Fibroblast of upper back skin (primary cell): ENCODE measurements around the gene BNC2.
"Not testable (repeated sequence)": the region's sequence is repeated elsewhere in the genome, so short reads cannot be mapped to it uniquely, and the experiment has no call there.

Source experiments
- DNase-seq: peaks from one replicate; pipeline ENCODE4 v3.0.0-alpha.2; 2013

Gene BNC2, protein sequence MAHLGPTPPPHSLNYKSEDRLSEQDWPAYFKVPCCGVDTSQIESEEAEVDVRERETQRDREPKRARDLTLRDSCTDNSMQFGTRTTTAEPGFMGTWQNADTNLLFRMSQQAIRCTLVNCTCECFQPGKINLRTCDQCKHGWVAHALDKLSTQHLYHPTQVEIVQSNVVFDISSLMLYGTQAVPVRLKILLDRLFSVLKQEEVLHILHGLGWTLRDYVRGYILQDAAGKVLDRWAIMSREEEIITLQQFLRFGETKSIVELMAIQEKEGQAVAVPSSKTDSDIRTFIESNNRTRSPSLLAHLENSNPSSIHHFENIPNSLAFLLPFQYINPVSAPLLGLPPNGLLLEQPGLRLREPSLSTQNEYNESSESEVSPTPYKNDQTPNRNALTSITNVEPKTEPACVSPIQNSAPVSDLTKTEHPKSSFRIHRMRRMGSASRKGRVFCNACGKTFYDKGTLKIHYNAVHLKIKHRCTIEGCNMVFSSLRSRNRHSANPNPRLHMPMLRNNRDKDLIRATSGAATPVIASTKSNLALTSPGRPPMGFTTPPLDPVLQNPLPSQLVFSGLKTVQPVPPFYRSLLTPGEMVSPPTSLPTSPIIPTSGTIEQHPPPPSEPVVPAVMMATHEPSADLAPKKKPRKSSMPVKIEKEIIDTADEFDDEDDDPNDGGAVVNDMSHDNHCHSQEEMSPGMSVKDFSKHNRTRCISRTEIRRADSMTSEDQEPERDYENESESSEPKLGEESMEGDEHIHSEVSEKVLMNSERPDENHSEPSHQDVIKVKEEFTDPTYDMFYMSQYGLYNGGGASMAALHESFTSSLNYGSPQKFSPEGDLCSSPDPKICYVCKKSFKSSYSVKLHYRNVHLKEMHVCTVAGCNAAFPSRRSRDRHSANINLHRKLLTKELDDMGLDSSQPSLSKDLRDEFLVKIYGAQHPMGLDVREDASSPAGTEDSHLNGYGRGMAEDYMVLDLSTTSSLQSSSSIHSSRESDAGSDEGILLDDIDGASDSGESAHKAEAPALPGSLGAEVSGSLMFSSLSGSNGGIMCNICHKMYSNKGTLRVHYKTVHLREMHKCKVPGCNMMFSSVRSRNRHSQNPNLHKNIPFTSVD

DNA sequence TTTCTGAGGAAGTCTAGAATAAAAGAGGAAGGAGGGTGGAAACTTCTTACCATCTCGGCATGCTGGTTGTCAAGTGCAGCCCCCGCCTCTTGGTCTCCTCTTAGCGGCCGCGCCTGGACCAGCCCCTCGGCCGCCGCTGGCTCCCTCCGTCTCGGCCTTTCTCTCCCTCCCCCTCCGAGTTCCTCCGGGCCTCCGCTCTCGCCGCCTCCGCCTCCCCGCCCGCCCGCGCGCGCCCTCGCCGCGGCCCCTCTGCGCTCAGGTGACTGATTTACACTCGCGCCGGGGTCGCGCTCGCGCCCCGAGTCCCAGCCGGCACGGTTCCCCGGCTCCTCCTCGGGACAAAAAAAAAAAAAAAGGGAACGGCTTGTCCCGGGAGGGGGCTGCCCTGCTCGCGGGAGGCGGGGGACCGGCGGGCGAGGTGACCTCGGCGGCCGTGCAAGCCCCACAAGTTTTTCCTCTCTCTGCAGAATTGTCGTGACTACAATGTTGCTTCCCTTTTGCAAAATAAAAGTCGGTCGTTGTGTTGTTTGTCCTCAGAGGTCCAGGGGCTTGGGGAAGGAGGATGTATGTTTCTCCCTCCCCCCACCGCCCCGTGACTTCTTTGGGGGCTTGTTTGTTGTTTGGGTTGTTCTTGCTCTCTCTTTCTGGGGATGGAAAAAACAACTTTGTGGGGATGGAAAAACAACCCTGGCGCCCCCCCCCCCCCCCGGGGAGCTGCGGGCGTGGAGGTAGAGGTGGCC, at the start of gene BNC2:
Gene BNC2 (minus strand): TSS at position 75 of the 740 bp plus-strand sequence. CDS start 22 bp downstream, at position 53.
- peak; percentile 71 for DNase-seq

DNA sequence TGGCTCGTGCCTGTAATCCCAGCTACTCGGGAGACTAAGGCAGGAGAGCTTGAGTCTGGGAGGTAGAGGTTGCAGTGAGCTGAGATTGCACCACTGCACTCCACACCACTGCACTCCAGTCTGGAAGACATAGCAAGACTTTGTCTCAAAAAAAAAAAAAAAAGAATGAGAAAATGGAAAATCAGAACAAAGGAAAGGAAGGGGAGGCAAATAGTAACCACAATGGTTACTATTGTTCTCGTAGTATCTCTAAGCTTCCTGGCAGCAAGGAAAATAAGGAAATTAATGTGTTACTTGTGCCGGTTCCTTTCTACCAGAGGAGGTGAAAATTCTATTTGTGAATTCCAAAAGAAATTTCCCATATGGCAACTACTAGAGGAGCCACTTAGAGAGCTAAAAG, 48.5 kb upstream of the BNC2 start:
- no peak for DNase-seq

DNA sequence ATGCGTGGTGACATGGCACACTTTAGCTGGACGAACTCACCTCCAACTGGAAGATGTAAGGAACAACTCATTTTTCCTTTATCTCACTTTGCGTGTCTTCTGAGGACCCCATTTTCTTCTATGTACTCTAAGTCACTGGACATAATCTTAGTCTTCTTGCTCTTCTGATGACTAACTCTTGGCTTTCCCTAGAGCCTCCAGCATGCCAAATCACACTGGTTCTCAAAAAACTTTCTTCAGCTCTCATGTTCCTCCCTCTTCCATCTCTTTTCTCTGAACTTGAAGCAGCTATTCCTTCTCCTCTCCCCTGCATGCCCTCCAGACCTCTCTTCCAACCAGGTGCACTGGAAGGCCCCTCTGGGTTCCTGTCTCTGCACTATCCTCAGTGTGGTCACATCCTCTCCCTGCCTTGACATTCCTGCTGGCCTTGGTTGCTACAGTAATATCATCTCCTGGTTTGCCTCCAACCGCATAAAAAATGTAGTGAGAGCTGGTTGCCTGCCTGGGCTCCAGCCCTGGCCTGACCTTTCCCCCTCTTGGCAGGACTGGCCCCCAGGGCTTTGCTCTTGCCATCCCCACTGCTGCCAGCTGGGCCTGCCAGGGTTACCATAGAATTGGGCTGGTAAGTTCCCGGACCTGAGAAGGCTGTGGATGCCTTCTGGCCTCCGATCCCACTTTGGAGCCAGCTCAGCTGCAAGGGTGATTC, 44.8 kb upstream of the BNC2 start:
- DNase-seq: no peak

DNA sequence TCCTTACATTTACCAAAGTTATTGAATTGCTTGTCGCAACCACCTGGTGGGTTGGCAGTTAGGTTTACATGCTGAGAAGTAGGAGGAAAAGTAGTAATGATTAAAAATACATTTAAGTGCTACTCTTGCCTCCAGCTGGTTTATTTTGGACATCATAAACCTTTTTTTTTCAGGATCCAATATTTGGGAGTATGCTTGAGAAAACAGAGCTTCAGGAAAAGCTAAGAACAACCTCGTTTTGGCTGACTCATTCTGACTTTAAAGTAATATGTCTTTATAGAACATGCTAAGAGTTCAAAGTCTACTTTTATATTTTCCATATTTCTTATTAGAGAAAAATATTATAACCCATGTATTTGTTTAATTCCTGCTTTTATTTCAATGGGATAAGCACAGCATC, 41.7 kb upstream of the BNC2 start:
- DNase-seq: no peak

DNA sequence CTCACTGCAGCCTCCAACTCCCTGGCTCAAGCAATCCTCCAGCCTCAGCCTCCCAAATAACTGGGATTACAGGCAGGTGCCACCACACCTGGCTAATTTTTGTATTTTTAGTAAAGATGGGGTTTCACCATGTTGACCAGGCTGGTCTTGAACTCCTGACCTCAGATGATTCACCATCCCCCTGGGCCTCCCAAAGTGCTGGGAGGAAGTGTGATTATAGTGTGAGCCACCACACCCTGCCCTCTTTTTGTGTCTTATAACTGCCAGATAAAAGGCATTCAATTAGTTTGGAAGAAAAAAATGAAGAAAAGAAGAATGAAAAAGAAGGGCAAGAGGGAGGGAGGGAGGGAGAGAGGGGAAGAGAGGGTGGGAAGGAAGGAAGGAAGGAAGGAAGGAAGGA, 37.7 kb upstream of the BNC2 start:
- DNase-seq: not testable (repeated sequence)

DNA sequence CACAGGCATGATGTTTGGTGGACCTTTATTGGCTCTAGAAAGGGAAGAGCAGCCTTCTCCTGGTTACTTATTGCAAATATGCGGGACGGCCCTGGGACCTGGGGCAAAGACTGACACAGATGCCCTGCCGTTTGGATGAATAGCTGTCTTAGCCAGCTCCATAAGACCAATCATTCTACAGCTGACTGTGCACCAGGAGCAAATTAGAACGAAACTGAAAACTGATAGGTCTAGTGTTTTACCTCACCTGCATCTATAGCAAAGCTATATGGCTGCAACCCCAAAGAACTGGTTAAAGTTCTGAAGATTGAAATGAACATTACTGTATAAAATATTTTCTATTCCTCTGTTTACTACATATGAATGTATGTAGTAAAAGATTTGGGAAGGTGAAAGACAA, 34.2 kb upstream of the BNC2 start:
- DNase-seq: no peak

DNA sequence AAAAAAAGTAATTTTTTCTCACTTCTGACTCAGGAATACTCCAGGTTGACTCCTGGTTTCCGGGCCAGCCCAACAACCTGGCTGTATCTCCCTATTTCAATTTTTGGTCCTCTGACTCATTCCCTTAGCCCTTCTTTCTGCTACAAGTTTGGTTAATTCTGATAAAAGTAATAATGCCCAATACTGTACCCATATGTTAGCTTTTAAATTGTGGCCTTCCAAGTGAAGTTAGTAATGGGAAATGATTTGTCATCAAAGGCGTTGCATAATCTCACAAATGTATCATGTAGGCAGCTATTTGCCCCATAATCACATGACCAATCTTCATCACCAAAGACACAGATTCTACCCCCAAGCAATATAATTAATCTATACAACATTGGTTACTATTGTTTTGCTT, 31.1 kb upstream of the BNC2 start:
- DNase-seq: peak; percentile 15

DNA sequence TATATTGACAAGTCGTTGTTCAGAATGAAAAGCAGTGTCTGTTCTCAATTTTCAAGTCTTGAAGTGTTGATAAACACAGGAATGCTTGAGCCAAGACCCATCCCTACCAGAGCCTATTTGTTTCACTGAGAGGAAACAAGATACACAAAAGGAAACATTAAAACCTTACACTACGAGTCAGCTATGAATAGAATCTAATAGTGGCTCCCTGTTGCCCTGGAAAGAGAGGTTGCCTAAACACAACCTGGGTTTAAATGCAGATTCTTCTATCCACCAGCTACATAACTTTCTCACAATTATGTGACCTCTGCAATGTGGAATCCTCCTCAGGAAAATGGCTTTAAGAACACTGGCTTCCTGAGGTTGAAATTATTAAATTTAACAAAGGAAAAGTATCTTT, 29.1 kb upstream of the BNC2 start:
- DNase-seq: peak; percentile 8

DNA sequence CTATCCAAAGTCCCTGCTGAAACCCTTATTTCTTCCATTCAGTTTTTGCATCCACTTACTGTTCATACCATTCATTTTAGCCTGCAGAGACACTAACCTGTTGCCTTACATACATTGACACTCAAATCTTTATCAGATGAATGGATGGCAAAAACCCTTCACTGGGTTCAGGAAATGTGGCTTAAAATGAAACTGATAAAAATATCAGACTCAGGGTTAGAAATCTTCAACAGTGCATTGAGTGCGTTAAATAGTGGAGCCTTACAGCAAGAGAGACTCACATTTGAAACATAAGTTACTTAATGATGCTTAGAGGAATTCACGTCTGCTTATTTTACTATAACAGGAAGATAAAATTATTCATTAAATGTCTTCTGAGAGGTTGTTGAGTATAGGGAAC, 28.0 kb upstream of the BNC2 start:
- no peak for DNase-seq

DNA sequence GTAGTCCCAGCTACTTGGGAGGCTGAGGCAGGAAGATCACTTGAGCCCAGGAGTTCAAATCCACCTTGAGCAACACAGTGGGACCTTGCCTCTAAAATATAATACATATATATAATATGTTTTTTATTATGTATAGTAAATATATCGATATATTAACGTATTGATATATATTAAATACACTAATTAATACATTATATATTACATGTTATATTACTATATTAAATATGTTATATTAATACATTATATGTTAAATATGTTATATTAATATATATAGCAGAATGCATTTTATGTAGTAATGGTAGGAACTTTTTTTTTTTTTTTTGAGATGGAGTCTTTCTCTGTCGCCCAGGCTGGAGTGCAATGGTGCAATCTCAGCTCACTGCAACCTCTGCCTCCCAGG, 18.1 kb upstream of the BNC2 start:
- DNase-seq: no peak

DNA sequence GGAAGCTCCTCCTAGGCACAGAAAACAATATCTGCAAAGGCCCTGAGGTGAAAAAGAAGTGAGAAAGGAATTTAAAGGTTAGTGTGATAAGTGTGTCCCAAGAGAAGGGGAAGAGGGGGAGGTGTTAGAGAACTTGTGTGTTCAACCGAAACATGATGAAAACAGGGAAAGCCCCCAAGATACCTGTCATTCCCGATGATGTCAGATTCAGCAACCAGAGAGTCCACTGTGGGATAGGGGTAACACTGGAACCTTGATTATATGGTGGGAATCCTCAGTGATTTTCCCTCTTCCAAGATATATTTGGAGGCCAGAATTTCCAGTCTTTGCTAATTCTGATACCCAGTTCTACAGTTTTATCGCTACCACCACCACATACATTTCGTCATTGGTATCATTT, 15.5 kb upstream of the BNC2 start:
- DNase-seq: no peak

DNA sequence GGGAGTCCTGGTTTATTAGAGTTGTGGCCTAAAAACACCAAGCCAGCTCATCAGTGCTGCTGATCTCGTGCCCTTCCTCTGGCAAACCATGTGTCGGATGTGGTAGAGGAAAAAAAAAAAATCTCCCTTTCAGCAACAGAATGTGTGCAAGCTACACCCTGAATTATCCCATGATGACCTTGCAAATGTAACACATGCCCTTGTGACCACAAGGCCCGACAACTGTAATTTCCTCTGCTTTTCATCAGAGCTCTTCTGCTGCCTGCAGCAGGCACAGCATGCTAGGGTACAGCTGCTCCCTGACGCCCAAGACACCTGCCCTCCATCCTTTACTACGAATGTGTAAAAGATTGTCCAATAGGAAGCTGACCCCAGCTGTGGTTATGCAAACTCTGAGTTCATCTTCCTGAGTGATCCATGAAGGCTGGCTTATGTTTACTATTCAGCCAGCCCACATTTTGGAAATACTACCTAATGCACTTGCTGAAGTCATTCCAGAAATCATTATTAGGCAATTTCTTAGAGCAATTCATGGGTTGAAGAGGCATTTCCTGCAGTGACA, 14.6 kb upstream of the BNC2 start:
- peak; percentile 74 for DNase-seq

DNA sequence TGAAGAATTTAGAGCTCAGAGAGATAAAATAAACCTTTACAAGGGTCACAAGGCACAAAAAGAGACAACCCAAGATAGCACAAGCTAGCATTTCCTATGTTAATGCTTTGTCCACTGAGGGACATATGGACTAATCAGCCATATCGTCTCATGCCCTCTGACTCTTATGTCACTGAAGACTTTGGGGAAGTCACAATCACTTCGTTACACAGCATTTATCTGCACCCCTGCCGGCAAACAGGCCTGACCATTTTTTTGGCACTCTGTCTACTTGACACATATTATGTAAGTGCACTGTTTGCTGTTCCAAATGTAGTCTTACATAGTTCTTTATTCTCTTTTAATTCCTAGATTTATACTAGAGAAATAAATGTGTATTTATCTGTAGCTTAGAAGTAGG, 13.9 kb upstream of the BNC2 start:
- no peak for DNase-seq

DNA sequence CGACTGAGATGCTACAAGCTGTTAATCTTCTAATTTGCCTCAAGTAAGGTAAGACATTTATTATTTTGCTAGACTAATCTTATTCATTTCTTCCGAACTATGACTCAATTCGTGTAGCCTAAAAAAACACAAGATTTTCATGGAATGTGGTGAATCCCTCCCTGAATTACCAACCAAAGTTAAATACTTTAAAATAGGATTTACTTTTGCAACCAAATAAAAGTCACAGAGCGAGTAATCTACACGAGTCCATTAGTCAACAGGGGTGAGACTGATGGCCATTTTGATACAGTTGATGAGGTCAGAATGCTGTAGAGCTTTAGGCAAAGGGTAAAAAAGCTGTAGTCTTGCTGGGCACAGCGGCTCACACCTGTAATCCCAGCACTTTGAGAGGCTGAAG, 13.1 kb upstream of the BNC2 start:
- no peak for DNase-seq

DNA sequence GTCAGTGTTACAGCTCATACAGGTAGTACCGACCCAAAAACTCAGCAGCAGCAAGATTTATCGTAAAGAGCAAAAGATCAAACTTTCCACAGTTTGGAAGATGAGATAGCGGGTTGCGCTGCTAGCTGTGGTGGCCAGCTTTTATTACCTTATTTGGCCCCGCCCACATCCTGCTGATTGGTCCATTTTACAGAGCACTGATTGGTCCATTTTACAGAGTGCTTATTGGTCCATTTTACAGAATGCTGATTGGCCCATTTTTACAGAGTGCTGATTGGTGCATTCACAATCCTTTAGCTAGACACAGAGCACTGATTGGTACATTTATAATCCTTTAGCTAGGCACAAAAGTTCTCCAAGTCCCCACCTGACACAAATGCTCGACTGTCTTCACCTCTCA, 12.0 kb upstream of the BNC2 start:
- not testable (repeated sequence) for DNase-seq

DNA sequence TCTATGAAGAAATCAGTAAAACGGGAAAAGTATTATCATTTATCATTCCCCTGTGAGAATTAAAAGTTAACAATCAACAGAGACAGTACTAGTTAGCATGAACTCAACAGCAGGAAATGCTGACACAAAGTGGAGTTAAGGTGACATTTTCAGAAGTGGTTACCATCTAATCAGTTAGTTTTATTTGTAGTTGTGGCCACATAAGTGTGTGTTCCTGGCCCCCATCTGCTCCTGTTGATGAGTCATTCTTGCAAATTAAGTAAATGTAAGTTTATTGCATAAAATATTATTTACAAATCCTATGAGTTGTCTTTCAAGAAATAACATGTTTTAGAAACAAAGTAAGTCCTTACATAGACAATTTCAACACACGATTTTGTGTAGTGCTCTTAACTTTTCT, 8.9 kb upstream of the BNC2 start:
- DNase-seq: no peak

DNA sequence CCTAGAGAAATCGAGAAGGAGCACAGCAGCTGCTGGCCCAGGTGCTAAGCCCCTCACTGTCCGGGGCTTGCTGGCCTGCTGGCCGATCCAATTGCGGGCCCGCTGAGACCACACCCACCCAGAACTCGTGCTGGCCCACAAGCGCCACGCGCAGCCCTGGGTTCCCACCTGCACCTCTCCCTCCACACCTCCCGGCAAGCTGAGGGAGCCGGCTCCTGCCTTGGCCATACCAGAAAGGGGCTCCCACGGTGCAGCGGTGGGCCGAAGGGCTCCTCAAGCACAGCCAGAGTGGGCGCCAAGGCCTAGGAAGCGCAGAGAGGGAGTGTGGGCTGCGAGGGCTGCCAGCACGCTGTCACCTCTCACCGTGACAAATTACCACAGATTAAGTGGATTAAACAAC, 6.8 kb upstream of the BNC2 start:
- no peak for DNase-seq

DNA sequence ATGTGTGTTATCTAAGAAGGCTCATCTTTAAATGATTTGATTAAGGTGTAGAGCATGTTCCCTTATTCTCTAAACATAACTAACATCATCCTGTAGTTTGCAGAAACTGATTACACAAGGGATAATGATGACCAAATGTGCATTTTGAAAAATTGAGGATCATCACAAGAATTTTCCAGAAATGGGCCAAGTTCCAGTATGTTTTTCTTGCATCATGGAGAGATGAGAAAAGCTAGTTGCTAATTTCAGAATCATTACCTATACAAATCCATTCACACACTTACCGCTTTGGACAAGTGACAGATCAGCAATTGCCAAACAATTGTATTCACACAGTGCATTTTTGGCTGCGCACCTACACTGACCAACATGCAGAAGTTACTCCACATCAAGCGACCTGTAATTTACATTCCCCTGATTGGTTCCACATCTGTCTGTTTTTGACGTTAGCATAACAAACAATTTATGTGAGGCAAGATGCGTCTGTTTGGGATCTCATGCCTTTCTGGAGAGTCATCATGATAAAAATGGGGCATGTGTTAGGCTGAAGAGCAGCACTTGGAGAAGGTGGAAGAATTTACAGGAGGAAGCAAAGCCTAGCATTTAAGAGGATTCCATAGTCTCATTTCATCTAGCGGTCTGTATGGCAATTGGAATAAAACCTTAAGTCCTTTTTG, 2.8 kb upstream of the BNC2 start:
- peak; percentile 44 for DNase-seq

DNA sequence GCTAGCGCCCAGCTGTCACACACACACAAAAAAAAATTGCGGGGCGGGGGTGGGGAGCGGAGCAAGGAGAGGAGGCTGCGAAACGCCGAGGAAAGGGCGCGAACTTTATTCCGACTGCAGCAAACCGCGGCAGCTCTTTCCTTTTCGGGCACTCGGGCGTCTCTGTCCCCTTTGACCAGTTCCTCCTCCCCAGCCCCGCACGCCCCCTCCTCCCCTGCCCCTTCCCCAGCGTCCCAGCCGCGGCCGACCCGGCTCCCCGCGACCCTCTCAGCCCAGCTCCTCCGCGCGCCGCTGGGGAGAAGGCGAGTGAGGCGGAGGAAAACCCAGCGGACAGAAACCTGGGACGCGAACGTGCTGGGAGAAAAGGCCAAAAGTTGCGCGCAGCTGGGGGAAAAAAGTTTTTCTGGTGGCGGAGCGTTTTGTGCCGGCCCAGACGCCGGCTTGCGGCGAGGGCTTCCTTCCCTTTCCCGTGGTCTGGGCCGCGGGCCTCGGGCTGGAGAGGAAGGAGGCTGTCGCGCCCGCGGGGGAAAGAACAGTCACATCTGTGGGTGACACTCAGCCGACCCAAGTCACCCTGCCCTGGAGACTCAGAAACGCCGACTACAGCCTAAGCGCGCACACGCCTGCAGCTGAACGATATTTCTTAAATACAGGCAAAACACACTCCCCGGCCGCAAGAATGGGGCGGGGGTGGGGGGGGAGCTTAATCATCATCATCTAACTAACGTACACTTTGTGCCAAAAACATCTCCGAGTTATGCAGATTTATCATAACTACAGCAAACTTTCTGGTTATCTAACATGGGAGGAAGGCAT, 1.1 kb upstream of the BNC2 start:
- DNase-seq: peak; percentile 91

DNA sequence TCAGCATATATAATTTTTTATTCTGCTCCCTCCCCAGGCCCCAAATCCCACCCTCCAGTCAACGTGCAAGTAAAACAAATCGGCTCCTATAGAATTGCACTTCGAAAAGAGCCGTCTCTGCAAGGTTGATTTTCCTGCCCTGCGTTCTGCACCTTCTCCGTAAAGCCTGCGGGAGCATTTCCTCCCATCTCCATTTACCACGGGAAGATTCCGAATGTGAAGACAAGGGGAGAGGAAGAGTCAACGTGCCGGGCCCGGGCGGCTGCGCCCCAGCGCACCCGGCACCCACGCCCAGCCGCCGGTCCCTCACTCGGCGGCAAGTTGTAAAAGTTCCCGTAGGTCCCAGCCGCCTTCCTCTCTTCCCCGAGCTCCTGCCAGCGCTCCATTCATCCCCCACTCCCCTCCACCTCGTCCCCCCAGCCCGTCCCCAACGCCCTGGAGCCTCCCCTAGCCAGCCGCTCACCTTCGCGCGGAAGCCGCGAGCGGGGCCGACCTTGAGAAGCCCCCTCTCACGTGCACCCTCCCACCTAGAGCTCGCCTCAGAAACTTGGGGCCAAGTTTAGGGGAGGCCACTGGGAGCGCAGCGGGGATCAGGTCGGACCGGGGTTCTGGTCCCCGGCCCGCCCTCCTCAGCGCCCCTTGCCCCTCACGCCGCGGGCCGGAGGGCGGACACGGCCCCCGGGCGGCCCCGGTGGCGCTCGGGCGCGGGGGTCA, 431 bp downstream of the BNC2 start:
- no peak for DNase-seq
